ENCODE data around the gene CLDN7.

Gene CLDN7

DNA sequence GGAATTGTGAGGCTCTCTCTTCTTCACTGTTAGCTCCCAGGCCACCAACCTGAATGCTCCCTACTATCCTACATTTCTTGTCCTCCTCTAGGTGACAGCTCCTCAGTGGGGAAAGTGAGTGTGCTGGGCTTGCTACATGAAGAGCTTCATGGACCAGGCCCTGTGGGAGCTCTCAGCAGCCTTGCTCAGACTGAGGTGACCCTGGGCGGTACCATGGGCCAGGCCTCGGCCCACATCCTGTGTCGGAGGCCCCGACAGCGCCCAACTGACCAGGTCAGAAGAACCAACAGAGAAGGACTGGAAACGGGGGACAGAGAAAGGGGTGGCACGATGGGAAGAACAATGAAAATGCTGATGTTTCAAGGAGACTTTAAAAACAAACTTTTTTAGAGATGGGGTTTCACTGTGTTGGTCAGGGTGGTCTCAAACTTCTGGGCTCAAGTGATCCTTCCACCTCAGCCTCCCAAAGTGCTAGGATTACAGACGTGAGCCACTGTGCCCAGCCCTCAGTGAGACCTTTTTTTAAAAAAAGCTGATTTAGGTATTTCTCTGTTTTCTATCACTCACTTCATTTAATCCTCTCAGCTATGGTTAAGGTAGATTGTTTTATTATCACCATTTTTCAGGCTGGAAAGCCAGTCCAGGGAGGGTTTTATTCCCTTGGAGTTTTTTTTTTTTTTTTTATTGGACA, 5.4 kb downstream of the CLDN7 start:
- H3K4me3 ChIP-seq (ENCODE audit: severe bottlenecking), result no peak overlapping the region
- TF ChIP-seq, protein P1, sequence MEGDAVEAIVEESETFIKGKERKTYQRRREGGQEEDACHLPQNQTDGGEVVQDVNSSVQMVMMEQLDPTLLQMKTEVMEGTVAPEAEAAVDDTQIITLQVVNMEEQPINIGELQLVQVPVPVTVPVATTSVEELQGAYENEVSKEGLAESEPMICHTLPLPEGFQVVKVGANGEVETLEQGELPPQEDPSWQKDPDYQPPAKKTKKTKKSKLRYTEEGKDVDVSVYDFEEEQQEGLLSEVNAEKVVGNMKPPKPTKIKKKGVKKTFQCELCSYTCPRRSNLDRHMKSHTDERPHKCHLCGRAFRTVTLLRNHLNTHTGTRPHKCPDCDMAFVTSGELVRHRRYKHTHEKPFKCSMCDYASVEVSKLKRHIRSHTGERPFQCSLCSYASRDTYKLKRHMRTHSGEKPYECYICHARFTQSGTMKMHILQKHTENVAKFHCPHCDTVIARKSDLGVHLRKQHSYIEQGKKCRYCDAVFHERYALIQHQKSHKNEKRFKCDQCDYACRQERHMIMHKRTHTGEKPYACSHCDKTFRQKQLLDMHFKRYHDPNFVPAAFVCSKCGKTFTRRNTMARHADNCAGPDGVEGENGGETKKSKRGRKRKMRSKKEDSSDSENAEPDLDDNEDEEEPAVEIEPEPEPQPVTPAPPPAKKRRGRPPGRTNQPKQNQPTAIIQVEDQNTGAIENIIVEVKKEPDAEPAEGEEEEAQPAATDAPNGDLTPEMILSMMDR (IDR thresholded peaks at IDR 0.05; ENCODE audit: poor library complexity, severe bottlenecking), result no peak
- H3K27ac ChIP-seq (ENCODE audit: poor library complexity, severe bottlenecking), result no peak overlapping the region
- ATAC-seq (ENCODE audit: low read depth) (no peak), DNase-seq (ENCODE audit: low spot score) (no peak)
- H3K4me1 ChIP-seq (ENCODE audit: insufficient read depth, poor library complexity, severe bottlenecking), result peaks cover 16% of the 10 kb centered on the region
- H3K36me3 ChIP-seq (ENCODE audit: low read depth), result peaks cover 74% of the 10 kb centered on the region
- no peaks in the 10 kb centered on the region for H3K9me3 ChIP-seq (ENCODE audit: severe bottlenecking)
- H3K27me3 ChIP-seq (ENCODE audit: insufficient read depth, poor library complexity, severe bottlenecking), result no peaks in the 10 kb centered on the region

DNA sequence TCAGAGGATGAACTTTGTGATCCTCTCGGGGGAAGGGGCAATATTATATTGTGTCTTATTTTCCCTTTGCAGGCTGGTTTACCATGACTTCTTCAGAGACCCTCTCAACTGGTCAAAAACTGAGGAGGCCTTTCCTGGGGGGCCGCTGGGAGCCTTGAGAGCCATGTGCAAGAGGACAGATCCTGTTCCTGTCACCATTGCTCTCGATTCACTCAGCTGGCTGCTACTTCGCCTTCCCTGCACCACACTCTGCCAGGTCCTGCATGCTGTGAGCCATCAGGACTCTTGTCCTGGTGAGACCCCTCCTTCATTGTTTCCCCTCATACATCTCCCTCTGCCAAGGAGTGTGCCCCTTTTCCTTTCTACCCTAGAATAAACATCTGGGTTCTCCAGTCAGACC, 7.8 kb downstream of the CLDN7 start:
- Histone ChIP-seq H3K4me1 (ENCODE audit: insufficient read depth, poor library complexity, severe bottlenecking) (peaks cover 8% of the 10 kb centered on the region), H3K4me3 (ENCODE audit: severe bottlenecking) (no peak overlapping the region), H3K27ac (ENCODE audit: poor library complexity, severe bottlenecking) (no peak overlapping the region), H3K36me3 (ENCODE audit: low read depth) (peaks cover 56% of the 10 kb centered on the region), H3K27me3 (ENCODE audit: insufficient read depth, poor library complexity, severe bottlenecking) (no peaks in the 10 kb centered on the region), H3K9me3 (ENCODE audit: severe bottlenecking) (no peaks in the 10 kb centered on the region)
- DNase-seq (ENCODE audit: low spot score) (no peak), ATAC-seq (ENCODE audit: low read depth) (no peak)
- TF ChIP-seq, protein P1 (IDR thresholded peaks at IDR 0.05; ENCODE audit: poor library complexity, severe bottlenecking), result no peak

DNA sequence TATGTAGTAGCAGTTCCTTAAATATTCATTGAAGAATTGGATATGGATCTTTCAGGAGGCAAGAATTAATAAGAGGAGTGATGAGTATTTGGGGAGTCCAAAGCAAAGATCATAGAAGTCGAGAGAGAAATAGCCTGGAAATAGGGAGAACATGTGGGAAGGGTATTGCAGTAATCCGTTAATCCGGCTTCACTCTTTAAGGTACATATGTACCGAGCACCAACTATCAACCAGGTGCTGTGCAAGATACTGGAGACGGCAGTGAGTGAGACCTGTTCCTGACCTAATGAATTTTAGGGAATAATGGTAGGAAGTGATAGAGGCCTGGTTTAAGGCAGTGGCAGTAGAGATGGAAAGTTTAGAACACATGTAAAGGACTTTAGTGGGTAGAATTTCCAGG, 9.2 kb downstream of the CLDN7 start:
- Histone ChIP-seq H3K27me3 (ENCODE audit: insufficient read depth, poor library complexity, severe bottlenecking) (no peaks in the 10 kb centered on the region), H3K4me1 (ENCODE audit: insufficient read depth, poor library complexity, severe bottlenecking) (no peaks in the 10 kb centered on the region), H3K27ac (ENCODE audit: poor library complexity, severe bottlenecking) (peak overlapping the region; percentile 70), H3K4me3 (ENCODE audit: severe bottlenecking) (peak overlapping the region; percentile 62), H3K9me3 (ENCODE audit: severe bottlenecking) (no peaks in the 10 kb centered on the region), H3K36me3 (ENCODE audit: low read depth) (peaks cover 41% of the 10 kb centered on the region)
- DNase-seq (ENCODE audit: low spot score) (no peak), ATAC-seq (ENCODE audit: low read depth) (no peak)
- TF ChIP-seq, protein P1 (IDR thresholded peaks at IDR 0.05; ENCODE audit: poor library complexity, severe bottlenecking), result no peak

DNA sequence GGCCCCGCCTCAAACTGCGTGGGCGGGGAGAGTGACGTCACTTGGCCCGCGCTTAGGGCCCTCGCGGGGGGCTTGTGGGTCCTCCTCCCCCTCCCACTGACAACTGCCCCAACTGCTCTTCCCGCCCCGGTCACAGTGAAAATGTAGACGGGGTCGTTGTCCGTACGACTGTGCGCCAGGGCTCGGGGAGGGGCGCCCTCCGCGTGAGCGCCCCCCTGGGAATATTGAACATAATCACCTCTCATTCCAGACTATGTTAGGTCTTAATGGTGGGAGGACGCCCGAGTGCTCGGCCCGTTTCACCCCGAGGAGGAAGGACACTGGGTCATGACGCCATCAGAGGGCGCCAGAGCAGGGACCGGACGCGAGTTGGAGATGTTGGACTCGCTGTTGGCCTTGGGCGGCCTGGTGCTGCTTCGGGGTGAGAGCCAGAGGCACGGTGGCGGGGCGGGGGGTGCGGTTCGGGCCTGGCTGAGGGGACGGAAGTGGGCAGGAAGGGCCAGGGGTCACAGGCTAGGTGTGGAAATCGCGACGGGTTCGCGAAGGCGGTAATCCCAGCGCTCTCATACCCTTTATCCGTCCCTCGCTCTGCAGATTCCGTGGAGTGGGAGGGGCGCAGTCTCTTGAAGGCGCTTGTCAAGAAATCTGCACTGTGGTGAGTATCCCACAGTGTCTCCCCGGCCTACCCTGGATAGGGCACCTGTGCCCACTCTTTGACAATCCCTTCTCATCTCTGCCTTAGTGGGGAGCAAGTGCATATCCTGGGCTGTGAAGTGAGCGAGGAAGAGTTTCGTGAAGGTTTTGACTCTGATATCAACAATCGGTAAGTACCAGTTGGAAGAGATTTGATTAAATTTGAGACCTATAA, 9.9 kb downstream of the CLDN7 start, which contains the start of gene ELP5:
TSS of gene ELP5 (plus strand) at position 40 of the 868 bp plus-strand sequence. CDS start at position 376, 336 bp downstream.
- TF ChIP-seq, protein P1 (IDR thresholded peaks at IDR 0.05; ENCODE audit: poor library complexity, severe bottlenecking), result peak; percentile 47
- Histone ChIP-seq H3K4me1 (ENCODE audit: insufficient read depth, poor library complexity, severe bottlenecking) (no peaks in the 10 kb centered on the region), H3K36me3 (ENCODE audit: low read depth) (peaks cover 35% of the 10 kb centered on the region), H3K4me3 (ENCODE audit: severe bottlenecking) (peak within 1 kb of the TSS; percentile 62), H3K27ac (ENCODE audit: poor library complexity, severe bottlenecking) (peak within 1 kb of the TSS; percentile 70), H3K27me3 (ENCODE audit: insufficient read depth, poor library complexity, severe bottlenecking) (no peaks in the 10 kb centered on the region), H3K9me3 (ENCODE audit: severe bottlenecking) (no peaks in the 10 kb centered on the region)
- ATAC-seq (ENCODE audit: low read depth) (peak; percentile 66), DNase-seq (ENCODE audit: low spot score) (peak; percentile 92)
